Measurements from ENCODE around the gene TULP4. TPM values are rescaled to one million over a fixed set of nuclear protein-coding genes. Genes with fewer than 3 reads are reported as not detected.
A peak's percentile ranks its signal among the peaks of the same experiment; 100 is the strongest.
"Not testable (repeated sequence)": the region's sequence is repeated elsewhere in the genome, so short reads cannot be mapped to it uniquely, and the experiment has no call there.

TULP4 gene
- total RNA-seq, 2 experiments from 2014 or later: 28.4 to 30.5 TPM

GRCh38 chr6:158339197-158339596, 26.9 kb downstream of the TULP4 start:
- H3K27me3 Mint-ChIP-seq; DNase-seq; H3K36me3 Mint-ChIP-seq; H3K9me3 Mint-ChIP-seq (ENCODE audit: low read depth); CTCF ChIA-PET; H3K4me1 Mint-ChIP-seq; H3K4me3 Mint-ChIP-seq; H3K27ac Mint-ChIP-seq; ATAC-seq: not testable (repeated sequence)

- H3K27me3 Mint-ChIP-seq: no peaks in the 10 kb centered on the region
- peaks cover 14% of the 10 kb centered on the region for H3K4me1 Mint-ChIP-seq
- no peak overlapping the region for H3K27ac Mint-ChIP-seq
- H3K9me3 Mint-ChIP-seq (ENCODE audit: low read depth): no peaks in the 10 kb centered on the region
- no peak overlapping the region for H3K4me3 Mint-ChIP-seq
- ATAC-seq (no peak), DNase-seq (no peak)
- H3K36me3 Mint-ChIP-seq: peaks cover 11% of the 10 kb centered on the region
- CTCF ChIA-PET: no interaction called here
These were observed 28.0 kb downstream of the TULP4 start for GRCh38 chr6:158340252-158340651.

- H3K27me3 Mint-ChIP-seq: no peaks in the 10 kb centered on the region
- H3K9me3 Mint-ChIP-seq (ENCODE audit: low read depth): no peaks in the 10 kb centered on the region
- no peak for DNase-seq
- peak overlapping the region; percentile 1 for H3K27ac Mint-ChIP-seq
- peak; percentile 66 for ATAC-seq
- no peak overlapping the region for H3K4me3 Mint-ChIP-seq
- peaks cover 17% of the 10 kb centered on the region for H3K36me3 Mint-ChIP-seq
- CTCF ChIA-PET: interaction anchor here (1.4 kb wide), 1 partner anchor 13 kb away, joined by 3 read pairs; no protein-coding TSS in a partner anchor
- peaks cover 16% of the 10 kb centered on the region for H3K4me1 Mint-ChIP-seq
These were observed 32.3 kb downstream of the TULP4 start for GRCh38 chr6:158344534-158344933.

GRCh38 chr6:158345444-158345843, 33.2 kb downstream of the TULP4 start:
- not testable (repeated sequence) for H3K4me3 Mint-ChIP-seq; H3K9me3 Mint-ChIP-seq (ENCODE audit: low read depth); H3K27ac Mint-ChIP-seq; DNase-seq; ATAC-seq; H3K27me3 Mint-ChIP-seq
- CTCF ChIA-PET: interaction anchor here (1.4 kb wide), 1 partner anchor 83 kb away, joined by 3 read pairs; no protein-coding TSS in a partner anchor
- Mint-ChIP-seq H3K36me3 (peaks cover 17% of the 10 kb centered on the region), H3K4me1 (peaks cover 16% of the 10 kb centered on the region)

GRCh38 chr6:158347335-158347734, 35.1 kb downstream of the TULP4 start:
- peaks cover 20% of the 10 kb centered on the region for H3K36me3 Mint-ChIP-seq
- no peaks in the 10 kb centered on the region for H3K9me3 Mint-ChIP-seq (ENCODE audit: low read depth)
- no peak overlapping the region for H3K4me3 Mint-ChIP-seq
- DNase-seq (no peak), ATAC-seq (no peak)
- peaks cover 16% of the 10 kb centered on the region for H3K4me1 Mint-ChIP-seq
- H3K27ac Mint-ChIP-seq: no peak overlapping the region
- H3K27me3 Mint-ChIP-seq: no peaks in the 10 kb centered on the region
- CTCF ChIA-PET: no interaction called here

- CTCF ChIA-PET; H3K27me3 Mint-ChIP-seq; H3K27ac Mint-ChIP-seq; ATAC-seq; H3K4me3 Mint-ChIP-seq; H3K9me3 Mint-ChIP-seq (ENCODE audit: low read depth); DNase-seq: not testable (repeated sequence)
- H3K4me1 Mint-ChIP-seq: peaks cover 15% of the 10 kb centered on the region
- peaks cover 20% of the 10 kb centered on the region for H3K36me3 Mint-ChIP-seq
These were observed 36.7 kb downstream of the TULP4 start for GRCh38 chr6:158348737-158349504.

GRCh38 chr6:158349505-158350275, 37.4 kb downstream of the TULP4 start:
- H3K4me1 Mint-ChIP-seq; H3K4me3 Mint-ChIP-seq; H3K27ac Mint-ChIP-seq; H3K27me3 Mint-ChIP-seq; CTCF ChIA-PET; H3K9me3 Mint-ChIP-seq (ENCODE audit: low read depth); DNase-seq; ATAC-seq: not testable (repeated sequence)
- peaks cover 17% of the 10 kb centered on the region for H3K36me3 Mint-ChIP-seq

GRCh38 chr6:158350731-158351130, 38.5 kb downstream of the TULP4 start:
- ATAC-seq; H3K4me1 Mint-ChIP-seq; H3K27me3 Mint-ChIP-seq; H3K4me3 Mint-ChIP-seq; DNase-seq; CTCF ChIA-PET; H3K9me3 Mint-ChIP-seq (ENCODE audit: low read depth); H3K27ac Mint-ChIP-seq: not testable (repeated sequence)
- H3K36me3 Mint-ChIP-seq: peaks cover 11% of the 10 kb centered on the region

- DNase-seq: no peak
- CTCF ChIA-PET: interaction anchor here (0.6 kb wide), 1 partner anchor 51 kb away, joined by 3 read pairs; no protein-coding TSS in a partner anchor
- Mint-ChIP-seq H3K27ac (no peak overlapping the region), H3K9me3 (ENCODE audit: low read depth) (no peaks in the 10 kb centered on the region), H3K4me3 (no peak overlapping the region), H3K4me1 (peaks cover 30% of the 10 kb centered on the region), H3K27me3 (no peaks in the 10 kb centered on the region), H3K36me3 (peaks cover 2% of the 10 kb centered on the region)
- no peak for ATAC-seq
These were observed 41.9 kb downstream of the TULP4 start for GRCh38 chr6:158353883-158354877.

GRCh38 chr6:158356586-158357546, 44.6 kb downstream of the TULP4 start:
- Mint-ChIP-seq H3K27ac (peak overlapping the region; percentile 84), H3K36me3 (no peaks in the 10 kb centered on the region), H3K27me3 (no peaks in the 10 kb centered on the region), H3K9me3 (ENCODE audit: low read depth) (no peaks in the 10 kb centered on the region), H3K4me1 (peaks cover 34% of the 10 kb centered on the region), H3K4me3 (peak overlapping the region; percentile 34)
- no peak for DNase-seq
- CTCF ChIA-PET: interaction anchor here (0.8 to 1.0 kb wide), 2 partner anchors 12 to 331 kb away, joined by 3 read pairs; no protein-coding TSS in a partner anchor
- peak; percentile 40 for ATAC-seq

- no peaks in the 10 kb centered on the region for H3K9me3 Mint-ChIP-seq (ENCODE audit: low read depth)
- ATAC-seq: peak; percentile 81
- DNase-seq: peak; percentile 46
- no peaks in the 10 kb centered on the region for H3K27me3 Mint-ChIP-seq
- H3K4me1 Mint-ChIP-seq: peaks cover 35% of the 10 kb centered on the region
- CTCF ChIA-PET: interaction anchor here (0.8 to 1.0 kb wide), 2 partner anchors 13 to 332 kb away, joined by 3 read pairs; no protein-coding TSS in a partner anchor
- H3K27ac Mint-ChIP-seq: peak overlapping the region; percentile 84
- H3K36me3 Mint-ChIP-seq: no peaks in the 10 kb centered on the region
- H3K4me3 Mint-ChIP-seq: peak overlapping the region; percentile 34
These were observed 45.4 kb downstream of the TULP4 start for GRCh38 chr6:158357570-158358216.
